Skeletal muscle satellite cell (primary cell): ENCODE data around the gene IL36B. TPM values are rescaled to one million over a fixed set of nuclear protein-coding genes. Genes with fewer than 3 reads are reported as not detected.
"Not testable (repeated sequence)": the region's sequence is repeated elsewhere in the genome, so short reads cannot be mapped to it uniquely, and the experiment has no call there.

Source experiments
- H3K27me3 ChIP-seq: 2 replicates; pipeline ENCODE4 v1.7.0; 2013; ENCODE audit warnings: low read length; ENCODE audit not compliant: control insufficient read depth, insufficient read depth
- H3K36me3 ChIP-seq: 2 replicates; pipeline ENCODE4 v1.7.0; 2013; ENCODE audit warnings: mild to moderate bottlenecking, control low read depth, low read length; ENCODE audit not compliant: insufficient read depth
- H3K4me1 ChIP-seq: 2 replicates; pipeline ENCODE4 v1.7.0; 2013; ENCODE audit warnings: low read length; ENCODE audit not compliant: control insufficient read depth, insufficient read depth
- H3K4me2 ChIP-seq: 2 replicates; pipeline ENCODE4 v1.7.0; 2013; ENCODE audit warnings: mild to moderate bottlenecking, low read length
- H3K4me3 ChIP-seq: 2 replicates; pipeline ENCODE4 v1.7.0; 2013; ENCODE audit warnings: low read length
- H3K9ac ChIP-seq: 2 replicates; pipeline ENCODE4 v1.7.0; 2013; ENCODE audit warnings: mild to moderate bottlenecking, low read depth, low read length, moderate library complexity
- H3K9me3 ChIP-seq: replicated peaks from 2 replicates; pipeline ENCODE4 v1.7.0; 2013; ENCODE audit warnings: mild to moderate bottlenecking, control low read depth, low read length
- total RNA-seq: library from RNA; depleted of rRNA; stranded (reverse); fragments of >200 nt; gene quantifications from 2 replicates; pipeline ENCODE4 v1.2.3, GENCODE V29; 2012; rRNA removed

The IL36B gene
- total RNA-seq = 0.22 TPM in 1 of 2 replicates, not detected in the other

DNA sequence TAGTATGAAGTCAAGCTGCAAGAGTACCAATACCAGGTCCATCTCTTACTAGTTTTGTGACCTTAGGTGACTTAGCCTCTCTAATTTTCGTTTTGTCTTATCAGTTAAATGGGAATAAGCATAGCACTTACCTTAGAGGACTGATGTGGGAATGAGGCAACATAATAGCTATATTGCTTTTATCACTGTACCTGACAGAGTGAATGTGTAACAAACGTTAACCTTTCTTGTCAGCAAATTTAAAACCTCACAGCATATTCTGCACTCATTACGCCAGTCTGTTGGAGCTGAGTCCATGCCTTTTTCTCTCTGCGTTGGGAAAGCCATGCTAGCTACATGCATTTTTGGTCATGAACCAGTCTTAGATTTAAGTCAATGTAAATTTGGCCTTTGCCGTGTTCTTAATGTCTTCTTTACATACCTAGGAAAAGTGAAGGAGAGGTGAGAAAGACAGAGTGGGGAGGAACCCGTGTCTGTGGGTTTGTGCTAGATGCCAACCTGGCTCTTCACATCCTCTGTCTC lies at the start of gene IL36B:
IL36B (minus strand) TSS at position 472 of the 522 bp plus-strand sequence.
- H3K4me3 ChIP-seq = no peak within 1 kb of the TSS
- H3K4me1 ChIP-seq = no peaks in the 10 kb centered on the region
- no peak within 1 kb of the TSS for H3K4me2 ChIP-seq
- peaks cover 8% of the 10 kb centered on the region for H3K27me3 ChIP-seq
- H3K9me3 ChIP-seq = no peaks in the 10 kb centered on the region
- H3K36me3 ChIP-seq = no peaks in the 10 kb centered on the region
- no peak within 1 kb of the TSS for H3K9ac ChIP-seq

DNA sequence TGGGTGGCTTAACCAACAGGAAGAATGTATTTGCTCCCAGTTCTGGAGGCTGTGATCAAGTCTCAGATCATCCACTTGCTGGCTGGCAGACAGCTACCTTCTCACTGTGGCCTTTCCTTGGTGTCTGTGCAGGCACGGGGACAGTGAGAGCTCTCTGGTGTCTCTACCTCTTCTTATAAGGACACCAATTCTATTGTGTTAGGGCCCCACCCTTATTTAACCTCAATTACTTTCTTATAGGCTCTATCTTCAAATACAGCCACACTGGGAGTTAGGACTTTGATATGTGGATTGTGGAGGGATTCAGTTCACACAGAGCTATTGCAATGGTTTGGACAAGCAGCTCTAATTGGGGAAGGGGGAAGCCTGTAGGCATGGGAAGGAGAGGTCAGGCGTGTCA lies 49.5 kb upstream of the IL36B start:
- Histone ChIP-seq H3K4me2 (no peak overlapping the region), H3K4me1 (no peaks in the 10 kb centered on the region), H3K4me3 (no peak overlapping the region), H3K27me3 (peaks cover 16% of the 10 kb centered on the region), H3K9ac (no peak overlapping the region), H3K9me3 (no peaks in the 10 kb centered on the region), H3K36me3 (no peaks in the 10 kb centered on the region)

- Histone ChIP-seq H3K9ac (no peak overlapping the region), H3K27me3 (peaks cover 10% of the 10 kb centered on the region), H3K4me1 (no peaks in the 10 kb centered on the region), H3K9me3 (no peaks in the 10 kb centered on the region), H3K4me3 (no peak overlapping the region), H3K4me2 (no peak overlapping the region), H3K36me3 (no peaks in the 10 kb centered on the region)
Observed at GRCh38 chr2:113098532-113098931, 45.9 kb upstream of the IL36B start.

DNA sequence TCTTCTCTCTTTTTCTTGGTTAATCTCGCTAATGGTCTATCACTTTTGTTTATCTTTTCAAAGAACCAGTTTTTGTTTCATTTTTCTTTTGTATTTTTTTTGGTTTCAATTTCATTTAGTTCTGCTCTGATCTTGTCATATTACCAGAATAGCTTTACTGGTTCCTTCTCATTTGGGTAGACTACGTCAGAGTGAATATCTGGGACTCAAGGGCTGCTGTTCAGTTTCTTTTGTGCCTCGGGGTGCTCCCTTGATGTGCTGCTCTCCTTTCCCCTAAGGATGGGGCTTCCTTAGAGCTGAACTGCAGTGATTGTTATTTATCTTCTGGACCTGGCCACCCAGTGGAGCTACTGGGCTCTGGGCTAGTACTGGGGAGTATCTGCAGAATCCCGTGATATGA lies 45.4 kb upstream of the IL36B start:
- no peak overlapping the region for H3K4me3 ChIP-seq
- no peaks in the 10 kb centered on the region for H3K36me3 ChIP-seq
- H3K4me2 ChIP-seq = no peak overlapping the region
- H3K4me1 ChIP-seq = no peaks in the 10 kb centered on the region
- no peak overlapping the region for H3K9ac ChIP-seq
- peaks cover 11% of the 10 kb centered on the region for H3K27me3 ChIP-seq
- no peaks in the 10 kb centered on the region for H3K9me3 ChIP-seq

GRCh38 chr2:113096842-113097618 lies 44.4 kb upstream of the IL36B start:
- H3K9ac ChIP-seq = not testable (repeated sequence)

GRCh38 chr2:113096306-113096705 lies 43.6 kb upstream of the IL36B start:
- H3K9me3 ChIP-seq, H3K36me3 ChIP-seq, H3K4me1 ChIP-seq, H3K9ac ChIP-seq, H3K4me3 ChIP-seq, H3K4me2 ChIP-seq: not testable (repeated sequence)
- H3K27me3 ChIP-seq = peaks cover 19% of the 10 kb centered on the region

More at GRCh38 chr2:113096842-113097618, 44.4 kb upstream of the IL36B start:
- H3K9me3 ChIP-seq, H3K4me3 ChIP-seq, H3K4me1 ChIP-seq, H3K4me2 ChIP-seq, H3K36me3 ChIP-seq: not testable (repeated sequence)
- H3K27me3 ChIP-seq = peaks cover 17% of the 10 kb centered on the region

DNA sequence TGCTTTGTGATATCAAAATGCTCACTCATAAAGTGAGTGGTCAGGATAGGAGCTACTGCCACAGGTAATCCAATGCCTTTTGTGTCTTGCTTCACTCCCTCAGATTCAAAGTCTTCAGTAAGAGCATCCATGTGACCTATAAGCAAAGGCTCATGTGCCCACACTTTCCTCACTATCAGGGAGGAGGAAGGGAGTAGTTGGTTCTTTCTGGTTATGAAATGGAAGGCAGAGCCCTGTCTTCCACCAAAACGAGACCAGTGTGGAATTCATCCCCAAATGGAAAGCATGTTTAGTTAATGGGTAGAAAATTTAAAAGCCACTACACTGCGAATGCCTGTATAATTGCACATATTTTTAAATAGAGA lies 40.9 kb upstream of the IL36B start:
- Histone ChIP-seq H3K4me1 (no peaks in the 10 kb centered on the region), H3K9me3 (no peaks in the 10 kb centered on the region), H3K9ac (no peak overlapping the region), H3K4me2 (no peak overlapping the region), H3K36me3 (no peaks in the 10 kb centered on the region), H3K4me3 (no peak overlapping the region), H3K27me3 (peaks cover 35% of the 10 kb centered on the region)

DNA sequence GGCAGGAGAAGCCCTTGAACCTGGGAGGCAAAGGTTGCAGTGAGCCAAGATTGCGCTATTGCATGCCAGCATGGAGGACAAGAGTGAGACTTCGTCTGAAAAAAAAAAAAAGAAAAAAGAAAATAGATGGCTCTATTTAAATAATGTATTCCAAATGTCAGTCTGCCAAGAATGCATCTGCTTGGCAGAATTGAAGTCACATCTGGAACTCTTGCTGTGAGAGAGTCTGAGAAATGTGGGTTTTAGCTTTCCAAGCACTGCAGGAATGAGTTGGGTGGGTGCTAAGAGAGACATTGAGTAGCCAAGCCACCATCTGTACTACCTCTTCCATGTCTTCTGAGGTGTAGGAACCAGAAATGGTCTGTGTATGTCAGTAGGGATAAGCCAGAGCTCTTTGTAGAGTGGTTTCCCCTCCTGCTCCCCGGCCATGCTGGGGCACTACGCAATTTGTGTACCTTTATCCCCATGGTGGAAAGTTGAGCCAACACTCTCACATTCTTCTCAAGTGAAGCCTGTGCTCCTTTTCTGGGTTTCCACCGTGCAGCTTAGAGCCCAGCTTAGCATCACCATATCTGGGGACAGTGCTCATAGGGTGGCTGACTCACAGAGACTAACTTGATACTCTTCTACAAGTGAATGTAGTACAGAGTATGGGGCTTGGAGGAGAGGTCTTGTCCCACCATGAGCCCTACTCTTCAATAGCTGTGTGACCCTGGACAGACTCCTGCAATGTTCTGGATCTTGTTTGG lies 40.4 kb upstream of the IL36B start:
- H3K36me3 ChIP-seq = no peaks in the 10 kb centered on the region
- H3K4me1 ChIP-seq = no peaks in the 10 kb centered on the region
- H3K9ac ChIP-seq = no peak overlapping the region
- peaks cover 32% of the 10 kb centered on the region for H3K27me3 ChIP-seq
- no peaks in the 10 kb centered on the region for H3K9me3 ChIP-seq
- H3K4me2 ChIP-seq = no peak overlapping the region
- H3K4me3 ChIP-seq = no peak overlapping the region

- H3K36me3 ChIP-seq = no peaks in the 10 kb centered on the region
- no peak overlapping the region for H3K4me2 ChIP-seq
- H3K4me1 ChIP-seq = no peaks in the 10 kb centered on the region
- peaks cover 41% of the 10 kb centered on the region for H3K27me3 ChIP-seq
- H3K9ac ChIP-seq = no peak overlapping the region
- H3K4me3 ChIP-seq = no peak overlapping the region
- no peaks in the 10 kb centered on the region for H3K9me3 ChIP-seq
Observed at GRCh38 chr2:113091231-113091896, 38.7 kb upstream of the IL36B start.

- no peak overlapping the region for H3K4me2 ChIP-seq
Observed at GRCh38 chr2:113089916-113090315, 37.2 kb upstream of the IL36B start.

DNA sequence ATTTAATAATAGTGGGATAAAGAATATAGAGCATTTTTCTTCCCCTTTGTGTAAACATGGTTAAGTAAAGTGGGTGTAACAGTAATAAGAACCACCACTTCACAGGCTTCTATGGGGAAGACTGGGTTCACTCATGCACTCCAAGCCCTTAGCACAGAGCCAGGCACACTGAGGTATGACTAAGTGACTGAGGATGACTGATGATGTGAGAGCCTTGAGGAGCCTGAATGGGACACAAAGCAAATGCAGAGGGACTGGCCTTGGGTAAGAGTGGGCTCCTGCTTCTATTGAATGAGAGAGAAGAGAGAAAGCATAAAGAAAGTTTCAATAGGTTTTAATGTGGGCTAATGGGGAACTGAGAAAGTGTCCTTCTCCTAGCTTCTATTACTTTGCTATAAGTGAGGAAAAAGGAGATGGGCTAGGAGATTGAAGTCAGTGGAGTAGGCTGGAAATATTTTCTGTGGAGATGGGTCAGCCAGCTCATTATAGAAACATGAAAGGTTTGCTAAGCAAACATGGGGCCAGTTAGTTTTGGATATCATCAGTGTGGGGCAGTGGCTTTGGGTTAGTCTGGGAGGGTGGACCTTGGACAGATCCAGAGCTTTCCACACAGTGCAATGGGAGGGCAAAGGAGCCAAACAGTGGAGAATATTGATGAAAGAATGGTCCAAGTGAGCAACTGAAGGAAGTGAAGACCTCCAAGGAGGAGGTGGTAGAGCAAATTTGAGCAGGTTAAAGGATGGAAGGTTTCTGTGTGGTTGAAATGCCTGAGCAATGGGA lies 35.7 kb upstream of the IL36B start:
- Histone ChIP-seq H3K9me3 (no peaks in the 10 kb centered on the region), H3K4me2 (no peak overlapping the region), H3K36me3 (no peaks in the 10 kb centered on the region), H3K27me3 (peaks cover 44% of the 10 kb centered on the region), H3K4me1 (no peaks in the 10 kb centered on the region), H3K9ac (no peak overlapping the region), H3K4me3 (no peak overlapping the region)

More at GRCh38 chr2:113089916-113090315, 37.2 kb upstream of the IL36B start:
- H3K9me3 ChIP-seq = no peaks in the 10 kb centered on the region
- H3K27me3 ChIP-seq = peaks cover 42% of the 10 kb centered on the region
- no peaks in the 10 kb centered on the region for H3K36me3 ChIP-seq
- no peak overlapping the region for H3K4me3 ChIP-seq
- no peaks in the 10 kb centered on the region for H3K4me1 ChIP-seq
- no peak overlapping the region for H3K9ac ChIP-seq
